Lower leg skin (tissue), 4 donors: Measurements from ENCODE around the gene ERMAP. TPM values are rescaled to one million over a fixed set of nuclear protein-coding genes. Genes with fewer than 3 reads are reported as not detected.
A peak's percentile ranks its signal among the peaks of the same experiment; 100 is the strongest.

Experiments
- DNase-seq, 2 donors: peaks; one replicate each; pipeline ENCODE4 v3.0.0-alpha.2; 2019; ENCODE audit warnings: low spot score in 2 of 2
- H3K4me3 ChIP-seq: fragments of 200-600 bp; sonication (generic); 2 replicates; pipeline ENCODE4 v1.5.1; 2017; ENCODE audit warnings: mild to moderate bottlenecking, low read depth; ENCODE audit not compliant: poor library complexity, severe bottlenecking
- POLR2A ChIP-seq, 2 donors: fragments of 450-650 bp; IDR thresholded peaks; one replicate each; pipeline ENCODE4 v1.6.1; 2016 to 2017; ENCODE audit warnings: antibody characterized with exemption in 2 of 2, mild to moderate bottlenecking in 1 of 2, moderate library complexity in 1 of 2
- WGBS, 2 donors: methylation state at CpG; one replicate each; pipeline ENCODE4 v1.1.5; 2018; 5-methylcytosine and 5-hydroxymethylcytosine counted together
- intact Hi-C: fragments of 100-400 bp; cut with DNase I; formaldehyde crosslinking; loops from one replicate; pipeline ENCODE4 v1.15.0; 2023; ENCODE audit warnings: low total_unique reads
- total RNA-seq, 4 donors: library from RNA; depleted of rRNA; stranded (reverse); fragments of >200 nt; gene quantifications; one replicate each; pipeline ENCODE4 v1.1.0, GENCODE V29; 2016
- TF ChIP-seq, protein P1 (sequence below), 3 donors: fragments of 450-650 bp; IDR thresholded peaks; one replicate each; pipeline ENCODE4 v1.5.1; 2016; ENCODE audit warnings: antibody characterized with exemption in 3 of 3, mild to moderate bottlenecking in 3 of 3, moderate library complexity in 2 of 3

The ERMAP gene
- total RNA-seq, 4 donors from 2014 or later, result 8.0 to 11.5 (median 9.3) TPM

DNA sequence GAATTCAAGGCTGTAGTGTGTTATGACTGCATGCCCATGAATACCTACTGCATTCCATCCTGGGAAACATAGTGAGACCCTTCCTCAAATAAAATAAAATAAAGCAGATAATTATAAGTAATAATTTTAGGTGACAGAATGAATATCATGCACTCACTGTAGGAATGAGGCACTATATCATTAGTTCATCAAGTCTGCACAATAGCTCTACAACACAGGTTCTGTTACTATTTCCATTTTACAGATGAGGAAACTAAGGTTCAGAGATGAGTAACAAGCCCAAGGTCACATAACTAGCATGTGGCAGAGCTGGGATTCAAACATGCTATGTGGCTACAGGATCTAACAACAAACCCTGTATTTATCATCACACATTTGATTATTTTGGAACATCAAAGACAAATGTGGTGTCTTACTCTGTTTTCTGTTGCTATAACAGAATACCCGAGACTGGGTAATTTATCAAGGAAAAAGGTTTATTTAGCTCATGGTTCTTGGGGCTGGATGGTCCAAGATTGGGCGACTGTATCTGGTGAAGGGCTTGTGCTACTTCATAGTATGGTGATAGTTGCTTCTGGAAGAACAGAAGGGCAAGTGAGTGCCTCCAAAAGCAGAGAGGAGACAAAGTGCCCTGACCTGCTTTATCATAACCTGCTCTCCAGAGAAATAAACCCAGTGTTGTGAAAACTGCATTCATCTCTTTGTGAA lies 24.7 kb downstream of the ERMAP start:
- no peak for DNase-seq
- H3K4me3 ChIP-seq, result no peak overlapping the region
- WGBS, 2 donors, result 91 to 93% methylated on average over 2 of the region's 2 CpGs
- TF ChIP-seq POLR2A (IDR thresholded peaks at IDR 0.05), result no peak
- TF ChIP-seq, protein P1, sequence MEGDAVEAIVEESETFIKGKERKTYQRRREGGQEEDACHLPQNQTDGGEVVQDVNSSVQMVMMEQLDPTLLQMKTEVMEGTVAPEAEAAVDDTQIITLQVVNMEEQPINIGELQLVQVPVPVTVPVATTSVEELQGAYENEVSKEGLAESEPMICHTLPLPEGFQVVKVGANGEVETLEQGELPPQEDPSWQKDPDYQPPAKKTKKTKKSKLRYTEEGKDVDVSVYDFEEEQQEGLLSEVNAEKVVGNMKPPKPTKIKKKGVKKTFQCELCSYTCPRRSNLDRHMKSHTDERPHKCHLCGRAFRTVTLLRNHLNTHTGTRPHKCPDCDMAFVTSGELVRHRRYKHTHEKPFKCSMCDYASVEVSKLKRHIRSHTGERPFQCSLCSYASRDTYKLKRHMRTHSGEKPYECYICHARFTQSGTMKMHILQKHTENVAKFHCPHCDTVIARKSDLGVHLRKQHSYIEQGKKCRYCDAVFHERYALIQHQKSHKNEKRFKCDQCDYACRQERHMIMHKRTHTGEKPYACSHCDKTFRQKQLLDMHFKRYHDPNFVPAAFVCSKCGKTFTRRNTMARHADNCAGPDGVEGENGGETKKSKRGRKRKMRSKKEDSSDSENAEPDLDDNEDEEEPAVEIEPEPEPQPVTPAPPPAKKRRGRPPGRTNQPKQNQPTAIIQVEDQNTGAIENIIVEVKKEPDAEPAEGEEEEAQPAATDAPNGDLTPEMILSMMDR (IDR thresholded peaks at IDR 0.05), result no peak
- intact Hi-C loops, result no loop called here

DNA sequence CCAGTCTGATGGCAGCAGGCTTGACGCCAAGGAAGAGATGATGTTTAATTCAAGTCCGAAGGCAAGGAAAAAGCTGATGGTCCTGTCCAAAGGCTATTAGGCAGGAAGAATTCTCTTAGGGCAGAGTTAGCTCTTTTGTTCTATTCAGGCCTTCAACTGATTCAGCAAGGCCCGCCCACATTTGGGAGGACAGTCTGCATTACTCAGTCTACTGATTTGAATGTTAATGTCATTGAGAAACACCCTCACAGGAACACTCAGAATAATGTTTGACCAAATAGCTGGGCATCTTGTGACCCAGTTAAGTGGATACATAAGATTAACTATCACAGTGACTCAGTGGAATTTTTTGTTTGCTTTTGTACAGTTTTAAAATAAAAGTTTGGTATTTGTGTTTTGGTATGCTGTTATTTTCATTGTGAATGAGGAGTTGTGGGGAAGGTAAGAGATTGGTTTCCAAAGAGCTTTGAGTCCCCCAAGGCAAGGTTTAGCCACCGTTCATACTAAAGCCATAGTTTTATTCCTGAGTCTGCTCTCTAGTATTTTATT lies 27.7 kb downstream of the ERMAP start:
- intact Hi-C loops, result no loop called here
- 88 to 94% methylated on average over 4 of the region's 4 CpGs for WGBS, 2 donors
- no peak for DNase-seq
- TF ChIP-seq POLR2A (IDR thresholded peaks at IDR 0.05), result no peak
- TF ChIP-seq, protein P1 (IDR thresholded peaks at IDR 0.05), result no peak
- H3K4me3 ChIP-seq, result no peak overlapping the region

DNA sequence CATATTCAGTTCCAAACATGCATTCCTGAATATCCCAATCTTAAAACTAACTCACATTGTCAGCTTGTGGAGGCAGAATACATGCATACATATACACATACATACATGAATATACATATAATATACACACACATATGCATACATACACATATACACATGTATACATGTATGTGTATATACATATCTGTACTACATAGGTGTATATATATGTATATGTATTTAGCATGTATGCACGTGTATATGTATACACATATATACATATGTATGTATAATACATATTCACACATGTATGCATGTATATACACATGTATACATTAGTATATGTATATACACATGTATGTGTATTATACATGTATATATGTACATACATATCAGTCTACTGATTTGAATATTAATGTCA lies 28.3 kb downstream of the ERMAP start:
- TF ChIP-seq POLR2A (IDR thresholded peaks at IDR 0.05), result no peak
- TF ChIP-seq, protein P1 (IDR thresholded peaks at IDR 0.05), result no peak
- no peak overlapping the region for H3K4me3 ChIP-seq
- no peak for DNase-seq
- intact Hi-C loops, result no loop called here
- 58 to 78% methylated on average over 1 of the region's 1 CpG for WGBS, 2 donors

DNA sequence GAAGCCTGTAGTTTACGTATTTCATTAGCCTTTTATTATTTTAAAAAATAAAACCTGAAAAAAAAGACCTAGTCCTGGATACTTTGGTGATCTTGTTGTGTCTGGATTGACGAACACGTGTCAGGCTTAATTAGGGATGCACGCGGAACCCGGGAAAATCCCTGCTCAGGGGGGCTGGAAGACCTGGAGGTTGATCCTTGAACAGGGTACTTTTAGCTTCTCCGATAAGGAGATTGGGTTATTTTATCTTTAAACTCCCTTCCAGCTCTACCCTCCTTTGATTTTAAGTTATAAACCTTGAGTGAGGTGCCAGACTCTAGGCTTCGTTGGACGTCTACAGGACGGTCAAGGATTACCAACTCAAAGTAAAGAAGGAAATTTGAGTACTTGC lies 28.9 kb downstream of the ERMAP start:
- intact Hi-C loops, result no loop called here
- TF ChIP-seq, protein P1 (IDR thresholded peaks at IDR 0.05), result no peak
- TF ChIP-seq POLR2A (IDR thresholded peaks at IDR 0.05), result no peak
- peak overlapping the region; percentile 17 for H3K4me3 ChIP-seq
- DNase-seq, result no peak
- WGBS, 2 donors, result 7% methylated on average over 10 of the region's 10 CpGs

DNA sequence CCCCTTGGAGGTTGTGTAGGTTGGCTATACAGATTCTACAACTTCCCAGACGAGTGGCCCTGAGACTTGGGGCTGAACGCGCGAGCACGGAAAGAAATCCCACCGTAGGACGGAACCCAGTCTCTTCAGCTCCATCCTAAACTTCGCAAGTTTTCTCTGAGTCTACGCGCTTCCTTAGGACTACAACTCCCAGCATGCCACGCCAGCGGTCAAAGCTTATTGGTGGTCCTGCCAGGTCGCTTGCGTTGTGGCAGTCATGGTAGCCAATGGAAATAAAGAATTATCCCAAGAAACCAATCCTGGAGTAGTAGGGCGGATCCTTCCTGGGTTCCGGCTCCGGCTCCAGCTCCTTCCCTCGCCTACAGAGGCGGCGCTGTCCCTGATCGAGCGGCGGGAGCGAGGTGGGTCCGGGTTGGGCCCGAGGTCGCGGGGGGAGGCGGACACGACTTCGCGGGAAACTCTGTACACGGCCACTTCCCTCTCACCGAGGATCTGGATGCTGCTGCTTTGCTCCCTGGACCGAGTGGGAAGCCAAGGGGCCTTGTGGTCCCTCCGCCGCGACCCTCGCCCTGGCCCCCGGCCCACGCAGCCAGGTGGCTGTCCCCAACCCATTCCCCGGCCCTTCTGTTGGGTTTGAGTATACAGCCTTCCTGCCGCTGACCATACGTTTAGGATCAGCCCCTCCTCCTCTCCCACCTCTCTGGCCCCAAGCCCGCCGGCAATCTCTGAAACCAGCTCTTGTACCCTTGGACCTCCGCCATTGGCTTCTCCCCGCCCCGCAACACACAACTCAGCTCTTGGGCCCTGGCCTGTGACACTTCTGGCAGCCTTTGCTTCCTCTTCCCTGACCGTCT lies 29.6 kb downstream of the ERMAP start, which contains the start of gene ZNF691:
Gene ZNF691, plus strand, starts transcription at position 357 of the 854 bp plus-strand sequence. CDS start 3,046 bp downstream, outside the sequence.
- H3K4me3 ChIP-seq, result peak within 1 kb of the TSS; percentile 89
- TF ChIP-seq, protein P1 (IDR thresholded peaks at IDR 0.05), result no peak
- peak in 1 of 2 donors; percentile 18 for TF ChIP-seq POLR2A (IDR thresholded peaks at IDR 0.05)
- peak; percentile 97 to 99 for DNase-seq
- 0 to 1% methylated on average over 50 of the region's 50 CpGs for WGBS, 2 donors
- intact Hi-C loops, result no loop called here
